Mammary epithelial cell (primary cell): ENCODE measurements around the gene SHH.

Experiments used
- EZH2 ChIP-seq: IDR thresholded peaks from 2 replicates; pipeline ENCODE4 v1.6.1; 2012; ENCODE audit warnings: low read length, inconsistent platforms, borderline replicate concordance
- TF ChIP-seq, protein P1 (sequence below), 2 donors: IDR thresholded peaks in 1 of 2; conservative IDR thresholded peaks in 1 of 2; 2 replicates each; pipeline ENCODE4 v1.5.1; 2011 to 2012; ENCODE audit warnings: inconsistent platforms in 2 of 2, low read length in 2 of 2, mild to moderate bottlenecking in 2 of 2, control low read depth in 1 of 2, low read depth in 1 of 2; ENCODE audit not compliant: insufficient read depth in 1 of 2; ENCODE audit errors: extremely low read depth in 1 of 2

DNA sequence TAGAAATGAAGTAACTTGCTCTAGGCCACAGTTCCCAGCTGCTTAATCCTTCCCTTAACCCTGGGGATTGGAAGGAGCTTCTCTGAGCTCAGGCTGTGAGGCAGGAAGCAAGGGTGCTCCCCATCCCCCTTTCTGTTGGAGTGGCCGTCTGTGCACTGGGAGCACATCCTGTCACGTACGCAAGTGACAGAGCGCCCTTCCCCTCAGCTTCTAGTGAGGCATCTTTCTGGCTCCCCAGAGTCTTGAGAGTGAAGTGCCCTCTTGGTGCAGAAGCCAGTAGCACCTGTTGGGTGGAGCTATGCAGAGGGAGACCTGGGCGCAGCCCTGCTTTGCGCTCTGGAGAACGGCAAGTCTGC is 47.8 kb downstream of the SHH start:
- TF ChIP-seq, protein P1, sequence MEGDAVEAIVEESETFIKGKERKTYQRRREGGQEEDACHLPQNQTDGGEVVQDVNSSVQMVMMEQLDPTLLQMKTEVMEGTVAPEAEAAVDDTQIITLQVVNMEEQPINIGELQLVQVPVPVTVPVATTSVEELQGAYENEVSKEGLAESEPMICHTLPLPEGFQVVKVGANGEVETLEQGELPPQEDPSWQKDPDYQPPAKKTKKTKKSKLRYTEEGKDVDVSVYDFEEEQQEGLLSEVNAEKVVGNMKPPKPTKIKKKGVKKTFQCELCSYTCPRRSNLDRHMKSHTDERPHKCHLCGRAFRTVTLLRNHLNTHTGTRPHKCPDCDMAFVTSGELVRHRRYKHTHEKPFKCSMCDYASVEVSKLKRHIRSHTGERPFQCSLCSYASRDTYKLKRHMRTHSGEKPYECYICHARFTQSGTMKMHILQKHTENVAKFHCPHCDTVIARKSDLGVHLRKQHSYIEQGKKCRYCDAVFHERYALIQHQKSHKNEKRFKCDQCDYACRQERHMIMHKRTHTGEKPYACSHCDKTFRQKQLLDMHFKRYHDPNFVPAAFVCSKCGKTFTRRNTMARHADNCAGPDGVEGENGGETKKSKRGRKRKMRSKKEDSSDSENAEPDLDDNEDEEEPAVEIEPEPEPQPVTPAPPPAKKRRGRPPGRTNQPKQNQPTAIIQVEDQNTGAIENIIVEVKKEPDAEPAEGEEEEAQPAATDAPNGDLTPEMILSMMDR (conservative IDR thresholded peaks at IDR 0.05 in 1 of 2, IDR thresholded peaks at IDR 0.05 in 1 of 2; ENCODE audit: extremely low read depth in 1 of 2, insufficient read depth in 1 of 2, low read depth in 1 of 2, low read length in 2 of 2): no peak
- no peak for TF ChIP-seq EZH2
